ENCODE measurements around the gene KCNQ1. TPM values are rescaled to one million over a fixed set of nuclear protein-coding genes. Genes with fewer than 3 reads are reported as not detected.
A peak's percentile ranks its signal among the peaks of the same experiment; 100 is the strongest.

KCNQ1 gene
- total RNA-seq, 2 experiments from 2014 or later: 8.7 to 9.5 TPM

DNA sequence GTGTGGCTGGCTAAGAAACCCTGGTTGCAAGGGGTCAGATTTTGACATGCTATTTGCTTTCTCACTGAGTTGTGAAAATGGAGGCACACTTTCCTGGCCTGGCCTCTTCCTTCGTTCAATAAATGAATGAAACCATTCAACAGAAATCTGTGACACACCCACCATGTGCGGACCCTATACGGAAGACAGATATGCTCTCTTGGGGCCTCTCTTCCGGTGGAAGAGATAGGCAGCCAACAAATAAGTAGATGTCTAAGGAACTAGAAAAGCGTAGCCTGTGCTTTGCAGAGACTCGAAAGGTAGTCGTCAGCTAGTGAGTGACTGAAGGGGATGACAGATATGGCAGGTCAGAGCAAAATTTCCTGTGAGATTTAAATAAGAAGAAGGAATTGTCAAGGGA is 249.7 kb downstream of the KCNQ1 start:
- CTCF ChIA-PET: no interaction called here
- H3K4me1 Mint-ChIP-seq (ENCODE audit: low read depth): peaks cover 10% of the 10 kb centered on the region
- no peaks in the 10 kb centered on the region for H3K9me3 Mint-ChIP-seq
- POLR2A ChIA-PET: no interaction called here
- TF ChIP-seq, protein P1, sequence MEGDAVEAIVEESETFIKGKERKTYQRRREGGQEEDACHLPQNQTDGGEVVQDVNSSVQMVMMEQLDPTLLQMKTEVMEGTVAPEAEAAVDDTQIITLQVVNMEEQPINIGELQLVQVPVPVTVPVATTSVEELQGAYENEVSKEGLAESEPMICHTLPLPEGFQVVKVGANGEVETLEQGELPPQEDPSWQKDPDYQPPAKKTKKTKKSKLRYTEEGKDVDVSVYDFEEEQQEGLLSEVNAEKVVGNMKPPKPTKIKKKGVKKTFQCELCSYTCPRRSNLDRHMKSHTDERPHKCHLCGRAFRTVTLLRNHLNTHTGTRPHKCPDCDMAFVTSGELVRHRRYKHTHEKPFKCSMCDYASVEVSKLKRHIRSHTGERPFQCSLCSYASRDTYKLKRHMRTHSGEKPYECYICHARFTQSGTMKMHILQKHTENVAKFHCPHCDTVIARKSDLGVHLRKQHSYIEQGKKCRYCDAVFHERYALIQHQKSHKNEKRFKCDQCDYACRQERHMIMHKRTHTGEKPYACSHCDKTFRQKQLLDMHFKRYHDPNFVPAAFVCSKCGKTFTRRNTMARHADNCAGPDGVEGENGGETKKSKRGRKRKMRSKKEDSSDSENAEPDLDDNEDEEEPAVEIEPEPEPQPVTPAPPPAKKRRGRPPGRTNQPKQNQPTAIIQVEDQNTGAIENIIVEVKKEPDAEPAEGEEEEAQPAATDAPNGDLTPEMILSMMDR (IDR thresholded peaks at IDR 0.05): no peak
- intact Hi-C loops (cut with micrococcal nuclease): no loop called here
- ATAC-seq (no peak), DNase-seq (no peak)
- H3K36me3 Mint-ChIP-seq (ENCODE audit: low read depth): peaks cover 6% of the 10 kb centered on the region
- no peak overlapping the region for H3K4me3 Mint-ChIP-seq
- H3K27me3 Mint-ChIP-seq: no peaks in the 10 kb centered on the region
- no peak overlapping the region for H3K27ac Mint-ChIP-seq

DNA sequence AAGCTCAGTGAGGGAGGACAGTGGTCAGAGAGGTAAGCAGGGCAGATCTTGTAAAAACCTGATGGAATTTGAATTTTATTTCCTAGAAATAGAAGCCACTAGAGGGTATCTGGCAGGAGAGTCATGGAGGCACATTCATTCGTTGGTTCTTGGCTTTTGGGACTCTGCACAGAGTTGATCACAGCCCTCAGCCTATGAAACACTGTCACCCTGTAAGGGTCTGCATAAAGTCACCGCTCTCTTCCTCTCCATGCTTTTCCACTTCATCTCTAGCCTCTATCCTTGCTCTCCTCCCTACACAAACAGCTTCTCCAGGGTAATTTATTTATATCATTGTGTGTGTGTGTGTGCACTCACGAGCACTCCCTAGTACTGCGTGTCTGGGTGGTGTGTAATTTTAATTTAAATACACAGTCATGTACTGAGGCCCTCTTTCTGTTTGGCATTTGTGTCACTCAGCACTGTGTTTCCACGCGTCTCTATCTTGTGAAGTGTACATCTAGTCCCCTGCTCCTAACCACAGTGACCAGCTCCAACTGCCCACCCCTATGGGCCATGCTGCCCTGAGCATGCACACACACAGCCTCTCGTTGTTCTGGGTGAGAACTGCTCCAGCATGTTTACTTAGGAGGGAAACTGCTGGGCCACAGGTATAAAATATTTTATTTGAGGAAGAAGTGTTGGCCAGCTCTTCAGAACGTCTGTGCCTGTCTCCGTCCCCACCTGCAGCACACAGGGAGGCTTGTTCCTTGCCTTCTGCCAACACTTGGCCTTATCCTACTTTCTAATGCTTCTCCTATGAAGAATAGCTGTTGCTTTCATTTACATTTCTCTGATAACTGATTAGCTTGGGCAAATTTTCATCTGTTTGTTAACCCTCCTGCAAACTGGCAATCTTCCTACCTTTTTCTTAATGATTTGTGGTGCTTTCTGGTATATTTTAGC is 250.5 kb downstream of the KCNQ1 start:
- Mint-ChIP-seq H3K4me3 (no peak overlapping the region), H3K9me3 (no peaks in the 10 kb centered on the region), H3K27ac (no peak overlapping the region), H3K27me3 (no peaks in the 10 kb centered on the region), H3K36me3 (ENCODE audit: low read depth) (peaks cover 6% of the 10 kb centered on the region), H3K4me1 (ENCODE audit: low read depth) (peaks cover 10% of the 10 kb centered on the region)
- ATAC-seq (no peak), DNase-seq (no peak)
- ChIA-PET CTCF (no interaction called here), POLR2A (interaction anchor here (0.6 kb wide), 1 partner anchor 27 kb away, joined by 3 read pairs; no protein-coding TSS in a partner anchor)
- intact Hi-C loops (cut with micrococcal nuclease): no loop called here
- TF ChIP-seq, protein P1 (IDR thresholded peaks at IDR 0.05): no peak

DNA sequence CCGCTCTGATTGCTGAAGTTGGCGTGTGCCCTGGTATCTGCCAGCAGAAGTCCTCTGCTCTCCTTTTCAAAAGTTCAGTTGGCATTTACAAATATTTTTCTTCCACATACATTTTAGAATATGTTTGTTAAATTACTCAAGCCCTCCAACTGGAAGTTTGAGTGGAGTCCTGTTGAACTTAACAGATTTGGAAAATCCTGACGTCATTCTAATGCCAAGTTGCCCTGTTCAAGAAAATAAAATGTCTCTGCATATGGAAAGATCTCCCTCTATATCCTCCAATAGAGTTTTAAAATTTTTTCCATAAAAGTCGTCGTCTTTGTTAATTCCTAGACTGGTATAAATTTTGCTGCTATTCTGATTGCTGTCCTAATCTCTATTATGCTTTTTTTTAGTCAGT is 251.6 kb downstream of the KCNQ1 start:
- TF ChIP-seq, protein P1 (IDR thresholded peaks at IDR 0.05): no peak

DNA sequence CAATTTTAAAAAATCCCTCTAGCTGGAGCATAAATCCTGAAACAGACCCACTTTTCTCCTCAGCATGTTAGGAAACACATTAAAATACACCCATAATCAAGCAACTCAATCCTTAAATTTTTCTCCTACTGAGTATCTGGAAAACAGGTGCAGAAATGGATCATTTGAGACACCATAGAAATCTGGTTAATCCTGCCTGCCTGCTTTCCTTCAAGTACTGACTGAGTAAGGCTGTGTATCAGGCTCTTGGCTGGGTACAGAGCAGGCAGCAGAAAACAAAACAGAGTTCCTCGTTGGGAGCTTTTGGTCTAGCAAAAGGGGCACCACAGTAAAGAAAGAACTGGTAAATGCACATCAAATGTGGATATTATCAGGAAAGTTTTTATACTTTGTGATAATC is 253.1 kb downstream of the KCNQ1 start:
- TF ChIP-seq, protein P1 (IDR thresholded peaks at IDR 0.05): no peak
- no peaks in the 10 kb centered on the region for H3K9me3 Mint-ChIP-seq
- ATAC-seq (no peak), DNase-seq (no peak)
- H3K4me3 Mint-ChIP-seq: peak overlapping the region; percentile 78
- POLR2A ChIA-PET: no interaction called here
- H3K36me3 Mint-ChIP-seq (ENCODE audit: low read depth): peaks cover 6% of the 10 kb centered on the region
- no peak overlapping the region for H3K27ac Mint-ChIP-seq
- intact Hi-C loops (cut with micrococcal nuclease): no loop called here
- peaks cover 13% of the 10 kb centered on the region for H3K4me1 Mint-ChIP-seq (ENCODE audit: low read depth)
- CTCF ChIA-PET: no interaction called here
- H3K27me3 Mint-ChIP-seq: no peaks in the 10 kb centered on the region

More for the DNA sequence above, 251.6 kb downstream of the KCNQ1 start:
- Mint-ChIP-seq H3K4me3 (no peak overlapping the region), H3K36me3 (ENCODE audit: low read depth) (peaks cover 6% of the 10 kb centered on the region), H3K9me3 (no peaks in the 10 kb centered on the region), H3K27ac (no peak overlapping the region), H3K27me3 (no peaks in the 10 kb centered on the region), H3K4me1 (ENCODE audit: low read depth) (peaks cover 13% of the 10 kb centered on the region)
- ATAC-seq: no peak
- ChIA-PET POLR2A (interaction anchor here (0.6 kb wide), 1 partner anchor 25 kb away, joined by 3 read pairs; no protein-coding TSS in a partner anchor), CTCF (no interaction called here)
- intact Hi-C loops (cut with micrococcal nuclease): no loop called here
- no peak for DNase-seq

All from activated CD8-positive, alpha-beta T cell treated with anti-CD3 and anti-CD28 coated beads for 36 hours (primary cell).